T1000 (cell line): ENCODE data around the gene RIPK3.

ENCODE experiments used
- DNase-seq: peaks from one replicate; lab custom pipeline; 2025; ENCODE audit warnings: mixed read lengths; lab: John Stamatoyannopoulos, UW

The RIPK3 gene

DNA sequence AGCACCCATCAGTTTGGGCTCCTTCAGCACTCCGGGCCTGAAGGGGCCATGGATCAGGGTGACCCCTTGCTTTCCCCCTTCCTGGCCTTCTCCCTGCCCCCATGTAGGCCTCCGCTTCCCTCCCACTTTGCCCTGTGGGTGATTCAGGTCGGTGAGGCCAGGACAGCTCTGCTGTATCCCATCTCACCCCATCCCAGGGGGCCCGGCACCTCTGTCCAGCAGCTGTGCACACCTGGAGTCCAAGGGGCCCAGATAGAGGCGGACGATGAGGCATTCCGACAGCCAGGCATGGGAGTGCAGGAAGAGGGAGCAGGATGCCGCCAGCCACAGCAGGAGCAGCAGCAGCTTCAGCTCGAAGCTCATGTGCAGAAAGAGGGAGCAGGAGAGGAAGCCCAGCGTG, 17.1 kb downstream of the RIPK3 start:
- no peak for DNase-seq

DNA sequence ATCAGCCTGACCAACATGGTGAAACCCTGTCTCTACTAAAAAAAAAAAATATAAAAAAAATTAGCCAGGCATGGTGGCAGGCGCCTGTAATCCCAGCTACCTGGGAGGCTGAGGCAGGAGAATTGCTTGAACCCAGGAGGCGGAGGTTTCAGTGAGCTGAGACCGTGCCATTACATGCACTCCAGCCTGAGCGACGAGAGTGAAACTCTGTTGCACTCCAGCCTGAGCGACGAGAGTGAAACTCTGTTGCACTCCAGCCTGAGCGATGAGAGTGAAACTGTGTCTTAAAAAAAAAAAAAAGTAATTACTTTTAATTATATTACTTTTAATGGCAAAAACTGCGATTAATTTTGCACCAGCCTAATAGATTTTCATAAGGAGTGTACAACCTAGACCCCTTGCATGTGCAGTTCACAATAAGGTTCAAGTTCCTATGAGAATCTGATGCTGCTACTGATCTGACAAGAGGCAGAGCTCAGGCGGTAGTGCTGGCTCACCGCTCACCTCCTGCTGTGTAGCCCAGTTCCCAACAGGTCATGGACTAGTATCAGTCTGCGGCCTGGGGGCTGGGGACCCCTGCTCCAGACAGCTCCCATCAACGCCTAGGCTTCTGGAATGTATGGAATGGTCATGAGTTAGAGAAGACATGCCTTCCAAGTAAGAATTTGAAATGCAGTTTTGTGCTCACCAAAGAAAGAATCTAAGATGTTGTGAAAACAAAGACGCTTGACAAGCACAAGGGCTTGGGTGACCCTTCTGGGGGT, 18.4 kb downstream of the RIPK3 start:
- DNase-seq = no peak

DNA sequence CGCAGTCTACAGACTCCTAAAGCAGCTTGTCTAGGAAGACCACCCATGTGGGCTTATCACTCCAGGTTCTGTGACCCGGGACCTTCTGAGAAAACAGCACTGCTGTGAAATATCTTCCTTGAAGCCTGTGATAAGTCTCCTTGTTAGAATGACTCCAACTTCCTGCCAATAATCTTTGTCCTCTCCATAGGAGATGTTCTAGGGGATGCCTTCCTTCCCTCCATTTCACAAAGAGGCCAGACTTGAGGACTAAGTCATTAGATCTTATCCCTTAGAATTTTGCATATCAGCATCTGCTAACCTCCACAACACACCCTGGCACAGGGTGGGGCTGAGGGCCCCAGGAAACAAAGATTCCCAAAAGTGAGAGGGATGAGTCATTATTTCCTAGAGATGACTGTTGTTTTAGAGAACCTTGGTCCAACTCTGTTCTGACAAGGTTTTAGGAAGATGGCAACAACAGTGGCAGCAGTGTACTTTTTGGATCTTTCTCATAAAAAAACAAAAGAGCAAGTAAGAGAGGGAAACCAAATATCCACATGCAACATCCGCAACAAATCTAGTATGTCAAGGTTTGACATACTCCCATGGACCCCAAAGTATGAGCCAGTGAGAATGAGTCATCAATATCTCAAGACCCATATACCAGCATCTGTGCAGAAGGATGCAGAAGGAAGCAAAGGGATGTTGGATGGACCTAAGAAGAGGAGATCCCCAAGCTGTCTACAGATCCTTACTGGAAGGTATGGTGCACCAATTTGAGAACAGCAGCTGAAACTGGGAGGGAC, 22.5 kb downstream of the RIPK3 start:
- DNase-seq = no peak

DNA sequence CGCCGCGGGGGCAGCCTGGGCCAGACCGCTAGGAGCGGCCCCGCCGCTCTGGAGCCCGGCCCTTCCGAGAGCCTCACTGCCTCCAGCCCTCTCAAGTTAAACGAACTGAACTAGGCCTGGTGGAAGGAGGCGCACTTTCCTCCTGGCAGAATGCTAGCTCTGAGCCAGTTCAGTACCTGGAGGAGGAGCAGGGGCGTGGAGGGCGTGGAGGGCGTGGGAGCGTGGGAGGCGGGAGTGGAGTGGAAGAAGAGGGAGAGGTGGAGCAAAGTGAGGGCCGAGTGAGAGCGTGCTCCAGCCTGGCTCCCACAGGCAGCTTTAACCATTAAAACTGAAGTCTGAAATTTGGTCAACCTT, 23.2 kb downstream of the RIPK3 start:
- DNase-seq = no peak

DNA sequence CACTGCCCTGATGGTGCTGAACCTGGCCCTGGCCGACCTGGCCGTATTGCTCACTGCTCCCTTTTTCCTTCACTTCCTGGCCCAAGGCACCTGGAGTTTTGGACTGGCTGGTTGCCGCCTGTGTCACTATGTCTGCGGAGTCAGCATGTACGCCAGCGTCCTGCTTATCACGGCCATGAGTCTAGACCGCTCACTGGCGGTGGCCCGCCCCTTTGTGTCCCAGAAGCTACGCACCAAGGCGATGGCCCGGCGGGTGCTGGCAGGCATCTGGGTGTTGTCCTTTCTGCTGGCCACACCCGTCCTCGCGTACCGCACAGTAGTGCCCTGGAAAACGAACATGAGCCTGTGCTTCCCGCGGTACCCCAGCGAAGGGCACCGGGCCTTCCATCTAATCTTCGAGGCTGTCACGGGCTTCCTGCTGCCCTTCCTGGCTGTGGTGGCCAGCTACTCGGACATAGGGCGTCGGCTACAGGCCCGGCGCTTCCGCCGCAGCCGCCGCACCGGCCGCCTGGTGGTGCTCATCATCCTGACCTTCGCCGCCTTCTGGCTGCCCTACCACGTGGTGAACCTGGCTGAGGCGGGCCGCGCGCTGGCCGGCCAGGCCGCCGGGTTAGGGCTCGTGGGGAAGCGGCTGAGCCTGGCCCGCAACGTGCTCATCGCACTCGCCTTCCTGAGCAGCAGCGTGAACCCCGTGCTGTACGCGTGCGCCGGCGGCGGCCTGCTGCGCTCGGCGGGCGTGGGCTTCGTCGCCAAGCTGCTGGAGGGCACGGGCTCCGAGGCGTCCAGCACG, 23.8 kb downstream of the RIPK3 start:
- DNase-seq = no peak

DNA sequence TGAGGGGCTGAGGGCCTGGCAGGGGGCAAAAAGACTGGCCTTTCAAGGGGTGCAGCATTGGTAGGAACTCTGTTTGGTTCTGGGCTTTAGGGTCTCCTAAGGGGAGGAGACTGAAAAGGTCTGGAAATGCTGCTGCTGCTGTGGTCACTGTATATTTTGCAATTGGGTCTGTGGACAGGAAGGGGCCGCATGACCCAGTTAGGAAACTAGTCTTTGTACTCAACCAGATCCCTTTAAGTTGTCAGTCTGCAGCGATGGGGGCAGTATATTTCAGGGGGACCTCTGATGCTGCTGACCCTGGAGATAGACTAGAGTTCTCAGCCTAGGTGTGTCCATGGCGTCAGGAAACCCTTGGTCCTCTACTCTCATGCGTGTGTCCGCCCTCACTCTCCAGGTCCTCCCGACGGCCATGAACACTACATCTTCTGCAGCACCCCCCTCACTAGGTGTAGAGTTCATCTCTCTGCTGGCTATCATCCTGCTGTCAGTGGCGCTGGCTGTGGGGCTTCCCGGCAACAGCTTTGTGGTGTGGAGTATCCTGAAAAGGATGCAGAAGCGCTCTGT, 24.5 kb downstream of the RIPK3 start:
- no peak for DNase-seq

DNA sequence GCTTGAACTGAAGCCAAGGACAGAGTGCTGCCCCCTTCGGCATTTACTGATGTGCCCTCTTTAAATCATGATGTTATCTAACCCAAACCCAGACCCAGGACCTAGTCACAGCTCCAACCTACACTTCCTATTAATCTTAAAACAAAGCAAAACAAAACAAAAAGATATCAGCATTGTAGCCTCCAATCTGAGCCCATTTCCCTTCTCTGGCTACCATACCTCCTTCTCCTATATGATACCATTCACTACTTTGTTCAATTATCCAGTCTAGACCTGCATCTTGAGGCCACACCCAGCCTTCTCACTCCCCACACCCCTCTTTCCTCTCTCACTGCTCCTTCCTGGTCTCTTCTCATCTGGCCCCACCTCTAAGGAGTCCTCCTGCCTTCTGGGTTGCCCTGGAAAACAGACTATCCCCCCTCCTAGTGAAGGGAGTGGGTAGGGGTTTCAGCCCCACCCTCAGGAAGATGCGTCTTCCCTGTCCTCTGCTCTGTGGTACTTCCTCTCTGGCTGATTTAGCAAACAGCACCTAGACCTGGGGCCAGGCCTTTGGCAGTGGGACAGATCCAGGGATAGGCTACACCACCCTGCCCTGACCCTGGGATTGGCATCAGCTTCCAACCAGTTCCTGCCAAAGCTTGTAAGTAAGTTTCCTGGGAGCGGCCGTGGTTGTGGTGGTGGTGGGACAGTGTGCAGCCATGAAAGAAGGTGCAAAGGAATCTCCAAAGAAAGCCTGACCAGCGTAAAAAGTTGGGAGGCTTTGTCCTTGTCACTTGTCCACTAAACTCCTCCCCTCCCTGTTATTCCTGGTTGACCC, 25.2 kb downstream of the RIPK3 start:
- DNase-seq = no peak

DNA sequence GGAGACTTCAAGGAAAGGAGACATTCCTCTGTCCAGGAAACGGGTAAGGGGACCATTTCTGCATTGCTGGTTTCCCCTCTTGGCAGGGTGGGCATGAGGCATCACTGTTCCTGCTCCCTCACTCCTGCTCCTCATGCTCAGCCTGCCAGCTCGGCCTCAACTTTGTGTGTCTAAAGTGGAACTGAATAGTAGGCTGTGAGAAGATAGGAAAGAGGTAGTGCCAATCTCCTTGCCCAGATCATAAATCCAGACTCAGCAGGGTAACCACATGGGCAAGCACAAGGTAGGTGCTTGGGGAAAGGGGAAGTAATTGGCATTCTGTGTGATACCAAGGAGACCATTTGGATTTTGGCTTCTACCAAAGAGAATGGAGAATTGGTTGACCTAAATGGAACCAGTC, 25.9 kb downstream of the RIPK3 start:
- DNase-seq = no peak

DNA sequence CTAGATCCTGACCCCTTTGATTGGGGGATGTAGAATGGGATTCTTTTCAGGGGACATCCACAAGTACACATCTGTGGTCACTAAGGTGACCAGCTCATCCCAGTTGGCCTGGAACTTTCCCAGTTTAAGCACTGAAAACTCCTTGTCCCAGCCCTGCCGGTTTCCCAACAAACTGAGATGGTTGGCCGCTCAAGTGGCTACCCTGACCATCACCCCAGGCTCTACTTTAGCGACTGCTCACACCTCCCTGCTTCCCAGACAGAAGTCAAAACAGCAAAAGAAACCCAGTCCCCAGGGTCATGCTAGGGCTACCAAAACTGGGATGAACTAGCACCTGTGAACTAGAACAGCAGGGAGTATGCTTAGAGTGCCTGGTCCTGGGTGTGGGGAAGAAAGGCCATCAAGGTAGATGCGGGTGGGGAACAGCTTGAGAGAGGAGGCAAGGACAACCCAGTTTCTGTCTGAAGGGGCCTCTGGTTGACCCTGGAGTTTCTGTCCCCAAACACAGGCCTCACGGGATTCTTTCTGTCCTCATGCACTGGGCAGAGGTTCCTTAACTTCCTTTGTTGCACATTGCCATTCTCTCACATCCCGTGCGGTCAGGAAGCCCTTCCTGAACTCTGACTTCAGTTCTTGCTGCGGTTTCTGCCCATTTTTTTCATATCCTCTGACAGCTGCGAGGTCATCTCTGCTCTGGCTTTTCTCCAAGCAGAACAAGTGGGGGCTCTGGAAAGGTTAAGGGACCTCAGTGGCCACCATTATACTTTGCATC, 26.9 kb downstream of the RIPK3 start:
- DNase-seq = no peak

DNA sequence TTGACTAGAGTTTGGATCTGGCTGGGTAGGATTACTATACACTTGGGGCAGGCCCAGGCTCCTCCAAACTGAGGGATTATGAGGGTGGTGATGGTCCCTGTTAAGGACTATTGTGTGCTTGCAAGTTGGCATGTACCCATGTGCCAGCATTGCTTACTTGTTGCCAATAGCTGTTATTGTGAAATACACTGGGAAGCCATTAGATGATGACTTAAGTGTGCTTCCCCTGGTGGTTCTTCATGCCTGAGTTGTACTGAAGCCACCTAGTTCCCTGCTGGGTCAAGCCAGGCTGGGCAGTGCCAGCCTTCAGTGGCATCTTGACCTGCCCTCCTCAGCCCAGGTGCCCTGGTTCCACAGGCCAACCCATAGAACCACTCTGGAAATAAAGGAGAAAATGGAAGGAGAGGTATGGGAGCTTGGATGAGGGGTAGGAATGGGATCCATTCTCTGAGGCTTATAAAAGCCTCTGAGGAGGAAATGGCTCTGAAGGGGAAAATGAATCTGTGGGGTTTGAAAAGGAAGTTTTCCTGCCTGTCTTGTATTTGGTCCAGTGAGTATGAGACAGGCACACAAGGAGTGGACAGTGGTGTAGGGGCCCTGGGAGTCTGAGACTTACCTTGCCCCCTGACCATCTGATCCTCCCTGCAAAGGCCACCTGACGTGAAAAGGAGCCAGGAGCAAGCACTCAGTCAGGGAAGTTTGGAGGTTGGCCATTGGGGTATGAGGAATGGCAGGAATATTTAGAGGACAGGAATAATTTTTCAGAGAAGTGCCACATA, 27.8 kb downstream of the RIPK3 start:
- no peak for DNase-seq

DNA sequence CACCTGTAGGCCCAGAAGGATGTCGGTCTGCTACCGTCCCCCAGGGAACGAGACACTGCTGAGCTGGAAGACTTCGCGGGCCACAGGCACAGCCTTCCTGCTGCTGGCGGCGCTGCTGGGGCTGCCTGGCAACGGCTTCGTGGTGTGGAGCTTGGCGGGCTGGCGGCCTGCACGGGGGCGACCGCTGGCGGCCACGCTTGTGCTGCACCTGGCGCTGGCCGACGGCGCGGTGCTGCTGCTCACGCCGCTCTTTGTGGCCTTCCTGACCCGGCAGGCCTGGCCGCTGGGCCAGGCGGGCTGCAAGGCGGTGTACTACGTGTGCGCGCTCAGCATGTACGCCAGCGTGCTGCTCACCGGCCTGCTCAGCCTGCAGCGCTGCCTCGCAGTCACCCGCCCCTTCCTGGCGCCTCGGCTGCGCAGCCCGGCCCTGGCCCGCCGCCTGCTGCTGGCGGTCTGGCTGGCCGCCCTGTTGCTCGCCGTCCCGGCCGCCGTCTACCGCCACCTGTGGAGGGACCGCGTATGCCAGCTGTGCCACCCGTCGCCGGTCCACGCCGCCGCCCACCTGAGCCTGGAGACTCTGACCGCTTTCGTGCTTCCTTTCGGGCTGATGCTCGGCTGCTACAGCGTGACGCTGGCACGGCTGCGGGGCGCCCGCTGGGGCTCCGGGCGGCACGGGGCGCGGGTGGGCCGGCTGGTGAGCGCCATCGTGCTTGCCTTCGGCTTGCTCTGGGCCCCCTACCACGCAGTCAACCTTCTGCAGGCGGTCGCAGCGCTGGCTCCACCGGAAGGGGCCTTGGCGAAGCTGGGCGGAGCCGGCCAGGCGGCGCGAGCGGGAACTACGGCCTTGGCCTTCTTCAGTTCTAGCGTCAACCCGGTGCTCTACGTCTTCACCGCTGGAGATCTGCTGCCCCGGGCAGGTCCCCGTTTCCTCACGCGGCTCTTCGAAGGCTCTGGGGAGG, 28.9 kb downstream of the RIPK3 start, which contains the start of gene LTB4R:
Gene LTB4R, plus strand, starts transcription at position 857 of the 959 bp plus-strand sequence. CDS start 4,150 bp downstream, outside the sequence.
- no peak for DNase-seq

DNA sequence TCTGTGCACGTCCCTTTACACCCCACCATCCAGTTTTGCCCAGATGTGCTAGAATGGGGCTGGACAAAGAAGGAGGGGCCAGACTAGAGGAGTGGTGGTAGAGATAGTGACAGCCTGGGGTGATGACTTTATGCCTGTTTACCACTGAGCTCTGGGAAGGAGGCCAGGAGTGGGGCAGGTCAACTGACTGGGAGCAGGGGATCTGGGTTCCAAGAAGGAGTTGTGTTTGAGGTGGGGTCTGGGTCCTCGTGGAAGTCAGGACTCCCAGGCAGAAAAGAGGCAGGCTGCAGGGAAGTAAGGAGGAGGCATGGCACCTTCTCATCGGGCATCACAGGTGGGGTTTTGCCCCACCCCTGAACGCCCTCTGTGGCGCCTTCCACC, 29.5 kb downstream of the RIPK3 start:
- no peak for DNase-seq

DNA sequence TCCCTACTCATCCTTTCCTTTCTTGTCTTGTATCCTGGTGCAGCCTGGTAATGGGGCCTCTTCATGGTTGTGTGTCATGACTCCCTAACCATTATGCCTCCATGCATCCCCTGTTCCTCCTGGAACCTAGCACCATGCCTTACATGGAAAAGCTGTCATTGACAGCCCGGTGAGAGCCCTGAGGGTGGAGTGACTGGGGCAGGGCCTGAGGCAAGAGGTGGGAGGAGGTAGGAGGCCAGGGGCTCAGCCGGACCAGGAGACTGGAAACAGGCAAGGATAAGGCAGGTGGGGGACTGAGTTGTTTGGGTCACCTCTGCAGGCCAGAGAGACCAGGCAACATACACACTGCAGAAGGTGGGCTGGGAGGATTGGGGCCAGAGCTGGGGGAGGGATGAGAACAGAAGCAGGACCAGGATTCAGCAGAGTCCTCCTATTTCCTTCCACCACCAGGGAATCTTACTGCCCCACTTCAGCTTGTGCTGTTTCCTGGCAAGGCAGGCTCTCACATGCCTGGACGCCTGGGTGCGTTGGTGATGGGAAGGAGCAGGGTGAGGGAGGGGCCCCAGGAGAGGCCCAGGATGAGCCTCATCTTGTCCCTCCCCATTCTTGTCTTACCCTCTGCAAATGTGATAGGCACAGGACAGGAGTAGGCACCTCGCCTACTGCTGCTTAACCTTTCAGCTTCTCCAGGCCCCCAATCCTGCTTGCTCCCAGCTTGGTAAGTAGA, 30.1 kb downstream of the RIPK3 start, which contains the start of gene LTB4R2:
Gene LTB4R2, plus strand, starts transcription at position 603 of the 727 bp plus-strand sequence. CDS start 525 bp downstream, outside the sequence.
- no peak for DNase-seq

DNA sequence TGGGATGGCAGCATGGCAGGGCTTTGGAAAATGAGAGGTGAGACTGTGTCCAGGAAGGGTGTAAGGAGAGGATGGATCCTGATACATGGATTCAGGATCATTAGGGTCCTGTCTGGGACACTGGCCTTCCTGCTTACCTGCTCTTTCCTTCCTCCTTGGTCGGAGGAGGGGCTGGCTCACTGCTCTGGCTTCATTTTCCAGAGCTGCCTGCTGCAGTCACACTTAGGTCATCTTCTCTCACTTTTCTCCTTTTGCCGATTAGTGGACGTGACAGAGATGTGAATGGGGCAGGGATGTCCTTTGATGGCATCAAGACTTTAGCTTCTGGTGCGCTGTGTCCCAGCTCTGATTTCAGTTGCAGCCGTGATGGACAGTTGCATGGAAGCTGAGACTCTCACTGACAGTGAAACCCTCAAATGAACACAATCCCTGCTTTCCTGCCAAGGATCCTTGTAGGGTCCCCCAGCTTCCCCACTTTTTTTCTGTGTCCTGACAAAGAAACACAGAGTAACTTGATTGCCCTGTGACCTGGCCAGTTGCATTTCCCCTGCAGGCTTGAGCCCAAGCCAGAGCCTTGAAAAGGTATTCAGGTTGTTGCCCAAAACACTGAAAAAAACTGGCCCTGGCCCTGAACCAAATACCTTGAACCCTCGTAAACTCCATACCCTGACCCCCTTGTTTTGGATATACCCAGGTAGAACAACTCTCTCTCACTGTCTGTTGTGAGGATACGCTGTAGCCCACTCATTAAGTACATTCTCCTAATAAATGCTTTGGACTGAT, 31.3 kb downstream of the RIPK3 start:
- DNase-seq = no peak

DNA sequence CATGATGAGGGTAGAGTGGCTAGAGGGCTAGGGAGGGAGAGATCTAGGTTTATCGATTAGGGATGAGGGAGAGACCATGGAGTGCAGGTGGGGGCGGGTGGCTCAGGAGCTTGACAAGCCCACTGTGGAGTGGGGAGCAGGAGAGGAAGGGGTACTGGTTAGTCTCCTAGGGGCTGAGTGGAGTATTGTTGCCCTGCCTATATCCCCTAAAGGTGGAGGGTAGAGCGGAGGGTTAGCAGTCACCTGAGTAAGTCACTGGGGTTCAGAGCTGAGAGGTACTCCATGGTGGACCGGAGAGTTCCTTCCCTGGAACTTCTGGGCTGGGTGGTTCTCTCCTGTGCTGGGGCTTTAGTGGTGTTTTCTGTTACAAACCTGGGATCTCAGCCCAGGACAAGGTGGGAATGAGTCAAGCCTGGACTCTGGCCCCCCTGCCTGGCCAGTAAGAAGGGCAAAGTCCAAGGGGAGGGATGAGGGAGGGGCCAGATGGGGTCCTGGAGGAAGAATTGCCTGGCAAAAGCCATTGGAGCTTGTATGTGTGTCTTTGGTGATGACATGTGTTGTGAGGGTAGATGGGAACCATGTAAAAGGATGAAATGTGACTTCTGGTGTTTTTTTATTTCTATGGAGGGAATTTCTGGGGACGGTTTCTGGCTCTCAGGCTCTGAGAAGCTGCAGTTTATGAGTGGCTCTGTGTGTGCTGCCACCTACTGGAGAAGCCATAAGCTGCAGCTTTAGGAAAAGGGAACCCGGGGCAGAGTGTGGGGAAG, 32.0 kb downstream of the RIPK3 start, which contains the start of gene CIDEB:
Gene CIDEB, minus strand, starts transcription at position 403 of the 767 bp plus-strand sequence. Its CDS starts 119 bp downstream, at position 284.
- peak; percentile 27 for DNase-seq

DNA sequence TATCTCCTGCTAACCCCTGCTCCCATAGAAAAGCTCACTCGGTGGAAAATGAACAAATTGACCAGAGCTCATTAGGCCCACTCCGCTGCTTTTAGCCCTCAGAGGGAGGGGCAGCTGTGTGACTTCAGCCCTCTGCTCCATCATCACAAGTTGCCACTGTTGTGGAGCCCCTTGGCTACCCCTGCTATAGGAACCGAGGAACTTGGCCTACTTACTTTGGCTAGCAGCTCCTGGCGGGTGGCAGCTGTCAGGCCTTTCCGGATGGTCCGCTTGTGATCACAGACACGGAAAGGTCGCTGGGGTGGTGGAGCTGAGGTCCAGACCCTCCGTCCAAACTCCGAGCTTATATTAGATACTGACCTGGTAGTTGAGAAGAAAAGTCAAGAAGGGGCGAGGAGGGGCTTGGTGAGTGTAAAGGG, 32.6 kb downstream of the RIPK3 start:
- no peak for DNase-seq
